Nephron progenitor cell (in vitro differentiated cells): ENCODE results near the gene ZNF593.

Experiments used
- DNase-seq: peaks from one replicate; pipeline ENCODE4 v3.0.0; 2021
- H3K27ac Mint-ChIP-seq: 2 replicates; pipeline ENCODE4 v1.8.0; 2021; ENCODE audit warnings: mild to moderate bottlenecking, moderate library complexity, mixed read lengths
- H3K27me3 Mint-ChIP-seq: 2 replicates; pipeline ENCODE4 v1.8.0; 2021; ENCODE audit warnings: mild to moderate bottlenecking, low read depth, mixed read lengths; ENCODE audit not compliant: poor library complexity
- H3K36me3 Mint-ChIP-seq: 2 replicates; pipeline ENCODE4 v1.8.0; 2021; ENCODE audit warnings: low read depth, mixed read lengths
- H3K4me1 Mint-ChIP-seq: 2 replicates; pipeline ENCODE4 v1.8.0; 2021; ENCODE audit warnings: mixed read lengths
- H3K4me3 Mint-ChIP-seq: 2 replicates; pipeline ENCODE4 v1.8.0; 2021; ENCODE audit warnings: mild to moderate bottlenecking, moderate library complexity, mixed read lengths
- H3K9me3 Mint-ChIP-seq: 2 replicates; pipeline ENCODE4 v1.8.0; 2021; ENCODE audit warnings: mild to moderate bottlenecking, moderate library complexity, mixed read lengths
- CTCF ChIP-seq: fragments of 200-600 bp; sonication (generic); IDR thresholded peaks from 2 replicates; pipeline ENCODE4 v1.5.0; 2021; ENCODE audit warnings: antibody characterized with exemption

ZNF593 gene

GRCh38 chr1:26155370-26156284, 14.1 kb upstream of the ZNF593 start:
- DNase-seq, result no peak
- Mint-ChIP-seq H3K36me3 (no peaks in the 10 kb centered on the region), H3K27me3 (peaks cover 5% of the 10 kb centered on the region), H3K4me3 (peak overlapping the region; percentile 64), H3K9me3 (no peaks in the 10 kb centered on the region), H3K27ac (peak overlapping the region; percentile 36), H3K4me1 (peaks cover 68% of the 10 kb centered on the region)
- TF ChIP-seq CTCF, result no peak

- H3K27me3 Mint-ChIP-seq, result no peaks in the 10 kb centered on the region
- no peak for TF ChIP-seq CTCF
- H3K27ac Mint-ChIP-seq, result no peak overlapping the region
- H3K4me1 Mint-ChIP-seq, result peaks cover 70% of the 10 kb centered on the region
- H3K36me3 Mint-ChIP-seq, result no peaks in the 10 kb centered on the region
- no peaks in the 10 kb centered on the region for H3K9me3 Mint-ChIP-seq
- H3K4me3 Mint-ChIP-seq, result peak overlapping the region; percentile 47
- peak; percentile 40 for DNase-seq
Measured at GRCh38 chr1:26156285-26157038, 13.2 kb upstream of the ZNF593 start.

- TF ChIP-seq CTCF, result no peak
- H3K9me3 Mint-ChIP-seq, result no peaks in the 10 kb centered on the region
- peak overlapping the region; percentile 62 for H3K4me3 Mint-ChIP-seq
- H3K4me1 Mint-ChIP-seq, result peaks cover 73% of the 10 kb centered on the region
- no peak for DNase-seq
- peaks cover 12% of the 10 kb centered on the region for H3K27me3 Mint-ChIP-seq
- H3K36me3 Mint-ChIP-seq, result no peaks in the 10 kb centered on the region
- H3K27ac Mint-ChIP-seq, result peak overlapping the region; percentile 83
Measured at GRCh38 chr1:26158271-26158907, 11.3 kb upstream of the ZNF593 start.

- H3K4me3 Mint-ChIP-seq, result peak within 1 kb of the TSS; percentile 62
- H3K27ac Mint-ChIP-seq, result peak within 1 kb of the TSS; percentile 83
- no peaks in the 10 kb centered on the region for H3K36me3 Mint-ChIP-seq
- peaks cover 67% of the 10 kb centered on the region for H3K4me1 Mint-ChIP-seq
- no peak for DNase-seq
- H3K9me3 Mint-ChIP-seq, result no peaks in the 10 kb centered on the region
- H3K27me3 Mint-ChIP-seq, result peaks cover 14% of the 10 kb centered on the region
- no peak for TF ChIP-seq CTCF
Measured at GRCh38 chr1:26158908-26159742, 10.6 kb upstream of the ZNF593 start, which contains the start of gene FAM110D. TSS of gene FAM110D (plus strand) at chr1:26159079. CDS start at chr1:26161292, 2,213 bp downstream.

DNA sequence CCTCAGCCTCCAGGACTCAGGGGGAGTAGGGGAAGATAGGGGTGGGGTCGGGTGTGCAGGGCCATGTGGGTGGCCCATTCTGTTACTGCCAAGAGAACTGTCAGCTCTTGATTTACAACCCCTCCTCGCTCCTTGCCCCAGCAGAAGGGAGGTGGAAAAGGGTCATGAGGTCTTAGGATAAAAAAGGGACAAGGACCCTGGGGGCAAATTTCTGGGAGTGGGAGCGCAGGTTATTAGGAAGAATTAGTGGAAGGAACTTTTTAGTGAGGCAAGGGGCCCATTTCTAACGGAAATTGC, 10.0 kb upstream of the ZNF593 start:
- Mint-ChIP-seq H3K4me1 (peaks cover 65% of the 10 kb centered on the region), H3K36me3 (no peaks in the 10 kb centered on the region), H3K27ac (peak overlapping the region; percentile 13), H3K27me3 (peaks cover 17% of the 10 kb centered on the region), H3K9me3 (no peaks in the 10 kb centered on the region), H3K4me3 (peak overlapping the region; percentile 62)
- DNase-seq, result peak; percentile 60
- TF ChIP-seq CTCF, result no peak
